ENCODE results near the gene SPRR2B. TPM values are rescaled to one million over a fixed set of nuclear protein-coding genes. Genes with fewer than 3 reads are reported as not detected.
"Not testable (repeated sequence)": the region's sequence is repeated elsewhere in the genome, so short reads cannot be mapped to it uniquely, and the experiment has no call there.

The SPRR2B gene
- total and polyA plus RNA-seq, 2 of the 13 experiments (the other 11 are each of a cell fraction or from before 2014, with no cell fraction given): not detected

- TF ChIP-seq, protein P1, sequence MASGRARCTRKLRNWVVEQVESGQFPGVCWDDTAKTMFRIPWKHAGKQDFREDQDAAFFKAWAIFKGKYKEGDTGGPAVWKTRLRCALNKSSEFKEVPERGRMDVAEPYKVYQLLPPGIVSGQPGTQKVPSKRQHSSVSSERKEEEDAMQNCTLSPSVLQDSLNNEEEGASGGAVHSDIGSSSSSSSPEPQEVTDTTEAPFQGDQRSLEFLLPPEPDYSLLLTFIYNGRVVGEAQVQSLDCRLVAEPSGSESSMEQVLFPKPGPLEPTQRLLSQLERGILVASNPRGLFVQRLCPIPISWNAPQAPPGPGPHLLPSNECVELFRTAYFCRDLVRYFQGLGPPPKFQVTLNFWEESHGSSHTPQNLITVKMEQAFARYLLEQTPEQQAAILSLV (CRISPR knock-in tag; IDR thresholded peaks at IDR 0.05; ENCODE audit: borderline replicate concordance): no peak
- TF ChIP-seq SETDB1 (CRISPR knock-in tag; IDR thresholded peaks at IDR 0.05; ENCODE audit: borderline replicate concordance) (no peak), ZNF12 (CRISPR knock-in tag; IDR thresholded peaks at IDR 0.05) (no peak), ZFP37 (CRISPR knock-in tag; IDR thresholded peaks at IDR 0.05; ENCODE audit: borderline replicate concordance) (no peak)
Observed at GRCh38 chr1:153057375-153057774, 14.0 kb downstream of the SPRR2B start, which contains the start of gene SPRR2A (continued).

- POLR2A ChIA-PET: not testable (repeated sequence)
Observed at GRCh38 chr1:153056111-153056510, 15.3 kb downstream of the SPRR2B start.

DNA sequence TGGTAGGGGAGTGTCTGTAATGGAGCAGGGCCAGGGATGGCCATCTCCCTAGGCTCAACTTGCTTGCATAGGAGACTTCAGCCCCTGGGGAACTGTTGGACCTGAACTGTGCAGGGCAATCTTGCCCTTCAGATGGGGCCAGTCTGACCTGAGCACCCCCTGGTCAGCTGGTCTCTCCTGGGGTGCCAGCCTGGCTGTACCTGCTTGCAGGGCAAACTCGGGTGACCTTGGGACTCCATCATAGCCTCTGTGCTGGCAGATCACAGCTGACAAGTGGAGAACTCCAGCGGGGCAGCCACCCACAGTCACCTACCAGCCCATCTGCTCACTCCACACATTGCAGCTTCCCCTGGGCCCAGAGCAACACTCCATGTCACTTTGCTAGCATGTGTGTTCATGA lies 22.2 kb downstream of the SPRR2B start:
- no TSS peak for BruUV-seq (replicated peaks)
- H3K9ac ChIP-seq (ENCODE audit: insufficient read depth, low read depth, low read length): no peak overlapping the region
- intact Hi-C loops (cut with micrococcal nuclease; ENCODE audit: unreplicated experiment): no loop called here
- no peak overlapping the region for H3K4me2 ChIP-seq (ENCODE audit: low read depth, low read length)
- WGBS (ENCODE audit: low lambda C conversion rate): no CpG with 5 or more reads among the region's 2 CpGs
- ChIA-PET POLR2A (no interaction called here), CTCF (ENCODE audit: low intra/inter-chr PET ratio, low total read pairs) (no interaction called here)
- H2AFZ ChIP-seq (ENCODE audit: low read length): no peak overlapping the region
- no peaks in the 10 kb centered on the region for H3K9me3 ChIP-seq (ENCODE audit: low read length)
- H3K36me3 ChIP-seq (replicated peaks in 1 of 2; ENCODE audit: control insufficient read depth in 1 of 2, insufficient read depth in 2 of 2, low read length in 2 of 2): no peaks in the 10 kb centered on the region
- H4K20me1 ChIP-seq (ENCODE audit: insufficient read depth, low read length): no peaks in the 10 kb centered on the region
- H3K27ac ChIP-seq (ENCODE audit: extremely low read length, insufficient read depth, low read length): no peak overlapping the region
- in situ Hi-C loops (cut with HindIII; ENCODE audit: extremely low pct_ligation_motif_present, low pct_unique_long_range_greater_than_20kb): no loop called here
- ATAC-seq (no peak), DNase-seq (ENCODE audit: low spot score) (no peak), FAIRE-seq (no peak)
- no peaks in the 10 kb centered on the region for H3K4me1 ChIP-seq (ENCODE audit: insufficient read depth, low read length)
- H3K4me3 ChIP-seq (replicated peaks in 1 of 3; ENCODE audit: insufficient read depth in 1 of 3, low read depth in 2 of 3, low read length in 3 of 3): no peak overlapping the region
- H3K79me2 ChIP-seq (ENCODE audit: insufficient read depth, low read length): no peaks in the 10 kb centered on the region
- H3K27me3 ChIP-seq (ENCODE audit: control insufficient read depth in 1 of 2, insufficient read depth in 2 of 2, low read length in 2 of 2): no peaks in the 10 kb centered on the region
- no peak for TF ChIP-seq TOPORS (CRISPR knock-in tag; IDR thresholded peaks at IDR 0.05)
- no peak for TF ChIP-seq ZNF546 (CRISPR knock-in tag; conservative IDR thresholded peaks at IDR 0.05)
- TF ChIP-seq MATR3 (CRISPR knock-in tag; IDR thresholded peaks at IDR 0.05): no peak
- TF ChIP-seq, protein P2, sequence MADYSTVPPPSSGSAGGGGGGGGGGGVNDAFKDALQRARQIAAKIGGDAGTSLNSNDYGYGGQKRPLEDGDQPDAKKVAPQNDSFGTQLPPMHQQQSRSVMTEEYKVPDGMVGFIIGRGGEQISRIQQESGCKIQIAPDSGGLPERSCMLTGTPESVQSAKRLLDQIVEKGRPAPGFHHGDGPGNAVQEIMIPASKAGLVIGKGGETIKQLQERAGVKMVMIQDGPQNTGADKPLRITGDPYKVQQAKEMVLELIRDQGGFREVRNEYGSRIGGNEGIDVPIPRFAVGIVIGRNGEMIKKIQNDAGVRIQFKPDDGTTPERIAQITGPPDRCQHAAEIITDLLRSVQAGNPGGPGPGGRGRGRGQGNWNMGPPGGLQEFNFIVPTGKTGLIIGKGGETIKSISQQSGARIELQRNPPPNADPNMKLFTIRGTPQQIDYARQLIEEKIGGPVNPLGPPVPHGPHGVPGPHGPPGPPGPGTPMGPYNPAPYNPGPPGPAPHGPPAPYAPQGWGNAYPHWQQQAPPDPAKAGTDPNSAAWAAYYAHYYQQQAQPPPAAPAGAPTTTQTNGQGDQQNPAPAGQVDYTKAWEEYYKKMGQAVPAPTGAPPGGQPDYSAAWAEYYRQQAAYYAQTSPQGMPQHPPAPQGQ (CRISPR knock-in tag; IDR thresholded peaks at IDR 0.05; ENCODE audit: borderline replicate concordance): no peak
- TF ChIP-seq, protein P3, sequence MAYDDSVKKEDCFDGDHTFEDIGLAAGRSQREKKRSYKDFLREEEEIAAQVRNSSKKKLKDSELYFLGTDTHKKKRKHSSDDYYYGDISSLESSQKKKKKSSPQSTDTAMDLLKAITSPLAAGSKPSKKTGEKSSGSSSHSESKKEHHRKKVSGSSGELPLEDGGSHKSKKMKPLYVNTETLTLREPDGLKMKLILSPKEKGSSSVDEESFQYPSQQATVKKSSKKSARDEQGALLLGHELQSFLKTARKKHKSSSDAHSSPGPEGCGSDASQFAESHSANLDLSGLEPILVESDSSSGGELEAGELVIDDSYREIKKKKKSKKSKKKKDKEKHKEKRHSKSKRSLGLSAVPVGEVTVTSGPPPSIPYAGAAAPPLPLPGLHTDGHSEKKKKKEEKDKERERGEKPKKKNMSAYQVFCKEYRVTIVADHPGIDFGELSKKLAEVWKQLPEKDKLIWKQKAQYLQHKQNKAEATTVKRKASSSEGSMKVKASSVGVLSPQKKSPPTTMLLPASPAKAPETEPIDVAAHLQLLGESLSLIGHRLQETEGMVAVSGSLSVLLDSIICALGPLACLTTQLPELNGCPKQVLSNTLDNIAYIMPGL (CRISPR knock-in tag; IDR thresholded peaks at IDR 0.05; ENCODE audit: borderline replicate concordance in 1 of 2, low read depth in 1 of 2): no peak
- no peak for TF ChIP-seq ZNF563 (CRISPR knock-in tag; IDR thresholded peaks at IDR 0.05)

More at GRCh38 chr1:153056111-153056510, 15.3 kb downstream of the SPRR2B start:
- intact Hi-C loops (cut with micrococcal nuclease; ENCODE audit: unreplicated experiment); H4K20me1 ChIP-seq (ENCODE audit: insufficient read depth, low read length); ATAC-seq; DNase-seq (ENCODE audit: low spot score); FAIRE-seq; H3K9ac ChIP-seq (ENCODE audit: insufficient read depth, low read depth, low read length); H3K27ac ChIP-seq (ENCODE audit: extremely low read length, insufficient read depth, low read length); H2AFZ ChIP-seq (ENCODE audit: low read length); in situ Hi-C loops (cut with HindIII; ENCODE audit: extremely low pct_ligation_motif_present, low pct_unique_long_range_greater_than_20kb); H3K9me3 ChIP-seq (ENCODE audit: low read length); BruUV-seq (replicated peaks); H3K36me3 ChIP-seq (replicated peaks in 1 of 2; ENCODE audit: control insufficient read depth in 1 of 2, insufficient read depth in 2 of 2, low read length in 2 of 2); H3K27me3 ChIP-seq (ENCODE audit: control insufficient read depth in 1 of 2, insufficient read depth in 2 of 2, low read length in 2 of 2); H3K4me1 ChIP-seq (ENCODE audit: insufficient read depth, low read length); H3K79me2 ChIP-seq (ENCODE audit: insufficient read depth, low read length); H3K4me3 ChIP-seq (replicated peaks in 1 of 3; ENCODE audit: insufficient read depth in 1 of 3, low read depth in 2 of 3, low read length in 3 of 3); H3K4me2 ChIP-seq (ENCODE audit: low read depth, low read length); CTCF ChIA-PET (ENCODE audit: low intra/inter-chr PET ratio, low total read pairs): not testable (repeated sequence)
- 0% methylated on average over 3 of the region's 3 CpGs for WGBS (ENCODE audit: low lambda C conversion rate)

Measured in HepG2 (cell line).